GM18909 (cell line): ENCODE data around the gene KDM2A.

Experiments
- ATAC-seq: cut with Tn5 transposase; IDR thresholded peaks from one replicate; pipeline ENCODE4 v1.9.1; 2021; ENCODE audit warnings: mild to moderate bottlenecking; ENCODE audit not compliant: unreplicated experiment, poor library complexity

Gene KDM2A

GRCh38 chr11:67118801-67119584 lies at the start of gene KDM2A:
Gene KDM2A (plus strand): TSS chr11:67119263. CDS start chr11:67121317, 2,054 bp downstream.
- ATAC-seq, result peak; percentile 66

- no peak for ATAC-seq
These were observed 47.4 kb upstream of the KDM2A start for GRCh38 chr11:67071420-67072284.

- ATAC-seq, result no peak
These were observed 46.8 kb upstream of the KDM2A start for GRCh38 chr11:67072295-67072694.

- ATAC-seq, result no peak
These were observed 45.2 kb upstream of the KDM2A start for GRCh38 chr11:67073908-67074307.

- no peak for ATAC-seq
These were observed 42.9 kb upstream of the KDM2A start for GRCh38 chr11:67076202-67076601.

GRCh38 chr11:67079065-67079705 lies 39.9 kb upstream of the KDM2A start:
- no peak for ATAC-seq

GRCh38 chr11:67082071-67082791 lies 36.8 kb upstream of the KDM2A start:
- ATAC-seq, result no peak

- ATAC-seq, result no peak
These were observed 35.2 kb upstream of the KDM2A start for GRCh38 chr11:67083786-67084366.

GRCh38 chr11:67085617-67086016 lies 33.4 kb upstream of the KDM2A start:
- ATAC-seq, result no peak

GRCh38 chr11:67090717-67091116 lies 28.3 kb upstream of the KDM2A start:
- ATAC-seq, result no peak

GRCh38 chr11:67095214-67095507 lies 23.9 kb upstream of the KDM2A start:
- no peak for ATAC-seq

GRCh38 chr11:67098799-67099429 lies 20.1 kb upstream of the KDM2A start:
- ATAC-seq, result no peak

- no peak for ATAC-seq
These were observed 19.2 kb upstream of the KDM2A start for GRCh38 chr11:67099831-67100324.

GRCh38 chr11:67102664-67103063 lies 16.4 kb upstream of the KDM2A start:
- ATAC-seq, result no peak

GRCh38 chr11:67105964-67106363 lies 13.1 kb upstream of the KDM2A start:
- ATAC-seq, result no peak

- no peak for ATAC-seq
These were observed 7.8 kb upstream of the KDM2A start for GRCh38 chr11:67111261-67111660.

- peak; percentile 57 for ATAC-seq
These were observed 5.8 kb upstream of the KDM2A start for GRCh38 chr11:67113231-67113721.

- no peak for ATAC-seq
These were observed 4.7 kb upstream of the KDM2A start for GRCh38 chr11:67114275-67114896.

GRCh38 chr11:67116758-67117105 lies 2.3 kb upstream of the KDM2A start:
- ATAC-seq, result no peak
